Measurements from ENCODE around the gene LRRC34.

Gene LRRC34

DNA sequence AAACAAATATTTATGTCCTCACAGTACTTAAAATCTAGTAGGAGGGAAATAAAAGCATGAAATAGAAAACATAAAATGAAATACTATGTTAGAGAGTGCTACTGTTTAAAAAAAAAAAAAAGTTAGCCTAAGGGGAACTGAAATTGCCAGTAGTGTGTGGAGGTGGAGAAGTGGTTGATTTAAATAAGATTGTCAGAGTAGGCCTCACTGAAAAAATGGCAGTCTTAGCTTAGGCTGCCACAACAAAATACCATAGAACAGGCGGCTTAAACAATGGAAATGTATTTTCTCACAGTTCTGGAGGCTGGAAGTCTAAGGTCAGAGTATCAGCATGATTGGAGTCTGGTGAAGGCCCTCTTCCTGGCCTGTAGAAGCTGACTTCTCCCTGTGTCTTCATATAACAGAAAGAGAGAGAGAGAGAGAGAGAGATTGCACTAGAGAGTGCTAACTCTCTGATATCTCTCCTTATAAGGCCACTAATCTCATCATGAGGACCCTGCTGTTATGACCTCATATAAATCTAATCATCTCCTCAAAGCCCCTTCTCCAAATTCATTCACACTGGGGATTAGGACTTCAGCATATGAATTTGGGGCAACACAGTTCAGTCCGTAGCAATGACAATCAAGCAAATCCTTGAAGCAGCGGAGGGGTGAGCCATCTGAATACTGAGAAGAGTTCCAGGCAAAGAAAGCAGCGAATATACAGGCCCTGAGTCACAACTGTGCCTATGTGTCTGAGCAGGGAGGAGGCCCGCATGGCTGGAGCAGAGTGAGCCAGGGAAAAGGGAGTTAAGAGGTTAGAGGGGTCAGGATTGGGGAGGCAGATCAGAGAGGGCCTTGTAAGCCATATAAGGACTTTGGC lies 23.6 kb upstream of the LRRC34 start:
- FAIRE-seq (peak; percentile 6), DNase-seq (ENCODE audit: insufficient read length, low spot score) (no peak)
- no peak for TF ChIP-seq POLR2A (IDR thresholded peaks at IDR 0.05; ENCODE audit: low read depth, low read length)

- DNase-seq (ENCODE audit: insufficient read length, low spot score) (no peak), FAIRE-seq (no peak)
- TF ChIP-seq POLR2A (IDR thresholded peaks at IDR 0.05; ENCODE audit: low read depth, low read length): no peak
Observed at GRCh38 chr3:169835533-169835932, 22.8 kb upstream of the LRRC34 start.

GRCh38 chr3:169827712-169828111 lies 15.0 kb upstream of the LRRC34 start:
- TF ChIP-seq POLR2A (IDR thresholded peaks at IDR 0.05; ENCODE audit: low read depth, low read length): no peak
- no peak for FAIRE-seq
- no peak for DNase-seq (ENCODE audit: insufficient read length, low spot score)

DNA sequence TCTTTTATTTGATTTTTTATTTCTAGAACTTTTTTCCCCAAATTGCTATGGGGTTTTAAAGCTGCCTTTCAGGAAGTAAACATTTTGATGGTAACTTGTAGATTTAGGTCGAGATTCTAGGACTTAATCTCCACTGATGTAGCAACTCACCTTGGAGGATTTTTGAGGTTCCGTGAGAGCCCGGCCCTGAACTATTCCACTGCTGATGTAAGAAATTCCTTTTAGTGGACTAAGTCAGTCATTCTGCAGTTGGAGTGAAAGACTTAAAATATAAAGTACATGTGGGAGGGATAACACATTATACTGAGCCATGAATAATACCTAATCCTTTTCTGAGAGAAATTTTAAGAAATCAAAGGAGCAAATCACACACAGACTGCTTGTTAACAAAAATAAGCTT lies 12.6 kb upstream of the LRRC34 start:
- no peak for TF ChIP-seq POLR2A (IDR thresholded peaks at IDR 0.05; ENCODE audit: low read depth, low read length)
- FAIRE-seq (no peak), DNase-seq (ENCODE audit: insufficient read length, low spot score) (no peak)

DNA sequence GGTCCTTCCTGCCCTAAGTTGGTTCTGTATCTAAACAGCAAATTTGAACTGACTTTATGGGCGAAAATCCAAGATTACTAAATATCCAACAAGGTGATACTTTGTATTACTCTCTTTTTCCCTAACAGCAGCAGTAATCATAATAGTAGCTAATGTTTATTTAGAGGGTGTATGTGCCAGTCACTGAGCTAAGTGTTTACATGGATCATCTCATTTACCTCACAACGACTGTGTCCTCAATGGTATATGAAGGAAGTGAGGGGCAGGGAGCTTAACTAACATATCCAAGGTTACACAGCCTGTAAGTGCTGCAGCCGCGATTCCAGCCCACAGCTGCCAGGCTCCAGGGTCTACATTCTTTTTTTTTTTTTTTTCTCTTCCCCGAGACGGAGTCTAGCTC lies 10.3 kb upstream of the LRRC34 start:
- no peak for DNase-seq (ENCODE audit: insufficient read length, low spot score)
- no peak for TF ChIP-seq POLR2A (IDR thresholded peaks at IDR 0.05; ENCODE audit: low read depth, low read length)
- FAIRE-seq: no peak

DNA sequence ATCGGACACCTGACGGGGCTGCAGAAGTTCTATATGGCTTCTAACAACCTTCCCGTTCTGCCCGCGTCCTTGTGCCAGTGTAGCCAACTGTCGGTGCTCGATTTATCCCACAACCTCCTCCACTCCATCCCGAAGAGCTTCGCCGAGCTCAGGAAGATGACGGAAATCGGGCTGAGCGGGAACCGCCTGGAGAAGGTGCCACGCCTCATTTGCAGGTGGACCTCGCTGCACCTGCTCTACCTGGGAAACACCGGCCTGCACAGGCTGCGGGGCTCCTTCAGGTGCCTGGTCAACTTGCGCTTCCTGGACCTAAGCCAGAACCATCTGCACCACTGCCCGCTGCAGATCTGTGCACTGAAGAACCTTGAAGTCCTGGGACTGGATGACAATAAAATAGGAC lies 9.8 kb upstream of the LRRC34 start:
- no peak for FAIRE-seq
- no peak for DNase-seq (ENCODE audit: insufficient read length, low spot score)
- no peak for TF ChIP-seq POLR2A (IDR thresholded peaks at IDR 0.05; ENCODE audit: low read depth, low read length)

DNA sequence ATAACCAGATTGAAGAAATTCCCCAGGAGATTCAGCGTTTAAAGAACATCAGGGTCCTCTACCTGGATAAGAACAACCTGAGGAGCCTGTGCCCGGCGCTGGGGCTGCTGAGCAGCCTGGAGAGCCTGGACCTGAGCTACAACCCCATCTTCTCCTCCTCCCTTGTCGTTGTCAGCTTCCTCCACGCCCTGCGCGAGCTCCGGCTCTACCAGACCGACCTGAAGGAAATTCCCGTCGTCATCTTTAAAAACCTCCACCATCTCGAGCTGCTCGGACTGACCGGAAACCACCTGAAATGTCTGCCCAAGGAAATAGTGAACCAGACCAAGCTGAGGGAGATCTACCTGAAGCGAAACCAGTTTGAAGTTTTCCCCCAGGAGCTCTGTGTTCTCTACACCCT lies 9.4 kb upstream of the LRRC34 start:
- DNase-seq (ENCODE audit: insufficient read length, low spot score): no peak

GRCh38 chr3:169818316-169818715 lies 5.6 kb upstream of the LRRC34 start:
- no peak for TF ChIP-seq POLR2A (IDR thresholded peaks at IDR 0.05; ENCODE audit: low read depth, low read length)
- no peak for DNase-seq (ENCODE audit: insufficient read length, low spot score)
- FAIRE-seq: peak; percentile 36

More for the DNA sequence above, 9.4 kb upstream of the LRRC34 start:
- TF ChIP-seq POLR2A (IDR thresholded peaks at IDR 0.05; ENCODE audit: low read depth, low read length): no peak
- FAIRE-seq: no peak

GRCh38 chr3:169815590-169816150 lies 3.0 kb upstream of the LRRC34 start:
- DNase-seq (ENCODE audit: insufficient read length, low spot score) (no peak), FAIRE-seq (no peak)
- no peak for TF ChIP-seq POLR2A (IDR thresholded peaks at IDR 0.05; ENCODE audit: low read depth, low read length)

DNA sequence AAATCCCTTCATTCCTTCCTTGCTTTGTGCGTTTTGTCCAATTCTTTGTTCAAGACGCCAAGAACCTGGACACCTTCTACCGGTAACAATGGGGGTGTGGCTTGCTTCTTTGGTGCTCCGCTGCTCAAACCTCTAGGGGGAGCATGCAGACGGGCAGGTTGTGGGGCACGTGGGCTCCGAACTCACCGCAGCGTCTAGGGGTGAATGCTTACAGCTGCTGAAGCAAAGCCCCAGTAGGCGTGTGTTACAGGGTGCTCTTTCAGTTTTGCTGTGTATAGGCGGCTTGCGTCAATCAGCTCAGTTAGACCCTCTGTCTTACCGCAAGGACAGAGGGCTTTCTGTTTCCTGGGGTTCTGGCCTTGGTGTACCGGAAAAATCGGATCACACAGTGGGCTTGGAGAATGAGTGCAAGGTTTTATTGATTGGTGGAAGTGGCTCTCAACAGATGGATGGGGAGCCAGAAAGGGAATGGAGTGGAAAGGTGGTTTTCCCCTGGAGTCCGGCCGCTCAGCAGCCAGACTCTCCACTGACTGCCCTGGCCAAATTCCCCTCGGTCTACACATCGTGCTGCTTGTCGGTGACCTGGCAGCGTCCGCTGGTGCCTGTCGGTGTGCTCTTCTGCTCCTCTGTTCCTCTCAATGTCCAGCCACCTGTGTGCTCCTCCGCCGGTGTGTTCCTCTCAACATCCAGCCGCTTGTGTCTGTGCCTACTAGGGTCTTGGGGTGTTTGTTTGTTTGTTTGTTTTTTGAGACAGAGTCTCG lies 1.2 kb upstream of the LRRC34 start:
- TF ChIP-seq POLR2A (IDR thresholded peaks at IDR 0.05; ENCODE audit: low read depth, low read length): no peak
- no peak for DNase-seq (ENCODE audit: insufficient read length, low spot score)
- no peak for FAIRE-seq

DNA sequence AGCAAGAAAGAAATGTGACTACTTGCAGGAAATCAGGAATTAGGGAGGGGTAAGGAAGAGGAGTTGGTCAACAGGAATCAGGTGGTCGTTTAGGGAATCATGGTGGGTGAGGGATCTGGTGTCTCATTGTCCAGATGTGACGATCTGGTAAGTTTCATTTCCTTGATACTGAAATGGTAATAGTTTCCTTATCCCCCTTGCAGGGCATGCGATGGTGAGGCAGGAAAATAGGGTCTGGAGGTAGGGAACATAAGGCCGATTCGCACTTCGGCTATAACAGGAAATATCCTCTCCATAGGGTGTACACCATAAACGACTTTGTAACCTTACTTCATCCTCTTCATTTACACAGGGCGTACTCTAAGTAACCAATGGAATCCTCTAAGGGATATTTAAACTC lies 574 bp upstream of the LRRC34 start:
- no peak for TF ChIP-seq POLR2A (IDR thresholded peaks at IDR 0.05; ENCODE audit: low read depth, low read length)
- no peak for DNase-seq (ENCODE audit: insufficient read length, low spot score)
- no peak for FAIRE-seq

DNA sequence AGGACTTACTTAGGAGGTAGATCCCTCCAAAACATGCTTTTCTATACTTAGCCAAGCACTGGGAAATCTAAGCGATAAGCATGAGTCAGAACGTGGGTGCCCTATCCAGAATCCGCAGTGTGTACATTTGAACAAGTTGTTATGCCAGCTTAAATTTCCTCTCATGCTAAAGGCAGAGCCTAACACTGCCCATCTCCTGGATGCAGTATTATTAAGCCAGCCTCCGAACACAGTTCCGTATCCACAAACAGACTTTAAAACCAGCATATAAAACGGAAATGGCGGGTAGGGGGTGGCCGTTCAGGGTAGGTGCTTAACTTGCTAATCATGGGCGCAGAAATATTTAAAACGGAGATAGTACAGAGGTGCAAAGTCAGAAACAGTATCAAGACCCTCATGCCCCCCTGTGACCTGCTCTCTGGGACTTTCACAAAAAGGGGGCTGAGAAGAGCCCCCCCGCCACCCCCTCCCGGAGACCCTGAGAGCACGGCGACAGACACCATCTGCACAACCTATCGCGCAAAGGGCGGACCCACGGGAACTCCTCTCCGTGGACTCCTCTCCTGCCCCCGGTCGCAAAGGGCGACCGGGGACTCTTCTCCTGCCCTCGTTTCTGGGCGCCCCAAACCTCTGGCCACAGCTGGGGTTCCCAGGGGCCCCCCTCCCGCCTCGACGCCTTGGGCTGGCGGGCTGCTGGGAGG lies 923 bp downstream of the LRRC34 start:
- peak; percentile 87 for FAIRE-seq

DNA sequence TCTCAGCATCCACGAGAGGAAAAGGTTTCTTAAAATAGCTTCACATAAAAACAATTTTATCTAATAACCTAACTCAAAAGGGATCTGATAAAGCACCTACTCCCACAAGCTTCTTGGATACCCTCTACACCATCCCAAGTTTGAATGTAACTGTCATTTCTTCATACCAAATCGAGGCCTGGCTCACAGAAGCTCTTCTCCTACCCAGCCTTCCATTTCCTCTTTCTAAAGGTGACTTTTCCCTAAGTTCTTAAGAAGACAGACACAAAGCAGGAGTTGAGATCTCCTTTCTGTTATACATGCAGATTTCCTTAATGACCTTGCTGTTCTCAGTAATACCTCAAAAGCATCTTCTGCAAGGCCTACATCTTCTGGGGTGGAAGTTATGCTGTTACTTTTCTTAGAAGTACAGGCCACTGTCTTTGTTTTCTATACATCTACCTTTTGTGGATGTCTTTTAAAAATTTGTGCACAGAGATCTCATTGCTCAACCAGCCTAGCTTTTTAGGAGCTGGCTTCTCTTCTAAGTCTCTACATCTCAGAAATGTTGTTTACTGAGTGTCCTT lies 3.4 kb downstream of the LRRC34 start:
- DNase-seq (ENCODE audit: insufficient read length, low spot score) (no peak), FAIRE-seq (no peak)
- TF ChIP-seq POLR2A (IDR thresholded peaks at IDR 0.05; ENCODE audit: low read depth, low read length): no peak

More for the DNA sequence above, 923 bp downstream of the LRRC34 start:
- peak; percentile 19 for DNase-seq (ENCODE audit: insufficient read length, low spot score)
- TF ChIP-seq POLR2A (IDR thresholded peaks at IDR 0.05; ENCODE audit: low read depth, low read length): no peak

Data from H54 (cell line).